Keratinocyte (primary cell): ENCODE measurements around the gene ICAM4. TPM values are rescaled to one million over a fixed set of nuclear protein-coding genes. Genes with fewer than 3 reads are reported as not detected.
"Not testable (repeated sequence)": the region's sequence is repeated elsewhere in the genome, so short reads cannot be mapped to it uniquely, and the experiment has no call there.

Experiments
- DNase-seq: peaks from one replicate; pipeline ENCODE4 v3.0.0-alpha.2; 2011; ENCODE audit warnings: low read depth, missing footprints, low spot score
- FAIRE-seq: peaks from 2 replicates; lab custom pipeline; 2011; peaks lifted over from hg19 to GRCh38; lab: Jason Lieb, UNC
- H2AFZ ChIP-seq: 2 replicates; pipeline ENCODE4 v1.6.0; 2012; ENCODE audit warnings: low read length, control low read depth, inconsistent platforms; ENCODE audit not compliant: control insufficient read depth
- H3K27ac ChIP-seq: 2 replicates; pipeline ENCODE4 v1.5.1; 2011; ENCODE audit warnings: low read length; ENCODE audit not compliant: control insufficient read depth, insufficient read depth
- H3K27me3 ChIP-seq: 3 replicates; pipeline ENCODE4 v1.6.0; 2011; ENCODE audit warnings: low read length; ENCODE audit not compliant: control insufficient read depth, insufficient read depth; ENCODE audit errors: extremely low read depth
- H3K36me3 ChIP-seq, 2 experiments: 2 replicates in 1 of 2; 3 replicates in 1 of 2; pipeline ENCODE4 v1.5.1; 2011; ENCODE audit warnings: low read length in 2 of 2, mild to moderate bottlenecking in 1 of 2; ENCODE audit not compliant: control insufficient read depth in 2 of 2, insufficient read depth in 2 of 2; ENCODE audit errors: extremely low read depth in 1 of 2
- H3K4me1 ChIP-seq: 3 replicates; pipeline ENCODE4 v1.5.1; 2011; ENCODE audit warnings: low read length; ENCODE audit not compliant: control insufficient read depth, insufficient read depth; ENCODE audit errors: extremely low read depth
- H3K4me2 ChIP-seq: 3 replicates; pipeline ENCODE4 v1.6.0; 2011; ENCODE audit warnings: low read depth, low read length; ENCODE audit not compliant: control insufficient read depth, insufficient read depth; ENCODE audit errors: extremely low read depth
- H3K4me3 ChIP-seq, 3 experiments: fragments of 200-600 bp in 1 of 3; sonication (generic) in 1 of 3; 2 replicates in 2 of 3; 3 replicates in 1 of 3; pipeline ENCODE4 v1.5.1; 2011 to 2016; ENCODE audit warnings: low read length in 3 of 3, mild to moderate bottlenecking in 3 of 3, control low read depth in 2 of 3, inconsistent platforms in 1 of 3, low read depth in 1 of 3, mixed read lengths in 1 of 3, mixed run types in 1 of 3, moderate library complexity in 1 of 3; ENCODE audit not compliant: control insufficient read depth in 2 of 3, insufficient read depth in 2 of 3; ENCODE audit errors: extremely low read depth in 1 of 3
- H3K79me2 ChIP-seq: 2 replicates; pipeline ENCODE4 v1.6.0; 2012; ENCODE audit warnings: low read length; ENCODE audit not compliant: control insufficient read depth, insufficient read depth
- H3K9ac ChIP-seq: 3 replicates; pipeline ENCODE4 v1.6.0; 2011; ENCODE audit warnings: low read length; ENCODE audit not compliant: control insufficient read depth, insufficient read depth; ENCODE audit errors: extremely low read depth
- H3K9me1 ChIP-seq: 3 replicates; pipeline ENCODE4 v1.6.0; 2011; ENCODE audit warnings: low read length; ENCODE audit not compliant: control insufficient read depth, insufficient read depth; ENCODE audit errors: extremely low read depth
- H3K9me3 ChIP-seq: 2 replicates; pipeline ENCODE4 v1.5.1; 2012; ENCODE audit warnings: low read depth, low read length; ENCODE audit not compliant: control insufficient read depth
- H4K20me1 ChIP-seq: 3 replicates; pipeline ENCODE4 v1.6.0; 2011; ENCODE audit warnings: low read length; ENCODE audit not compliant: control insufficient read depth, insufficient read depth; ENCODE audit errors: extremely low read depth
- CTCF ChIP-seq, 3 experiments: IDR thresholded peaks in 1 of 3; conservative IDR thresholded peaks in 1 of 3; optimal IDR thresholded peaks in 1 of 3; 2 replicates in 2 of 3; 3 replicates in 1 of 3; pipeline versions ENCODE3 to v1.5.1; 2011; ENCODE audit warnings: low read length in 3 of 3, mild to moderate bottlenecking in 3 of 3, moderate library complexity in 2 of 3, control low read depth in 1 of 3, inconsistent platforms in 1 of 3; ENCODE audit not compliant: insufficient read depth in 2 of 3; ENCODE audit errors: extremely low read depth in 1 of 3
- EZH2 ChIP-seq: IDR thresholded peaks from one replicate; pipeline ENCODE4 v1.6.1; 2012; ENCODE audit warnings: inconsistent platforms, mild to moderate bottlenecking, low read length, moderate library complexity
- dilution Hi-C: fragments of 300-500 bp; cut with MboI; formaldehyde crosslinking; loops from one replicate; pipeline ENCODE4 v1.7.0; 2020; ENCODE audit warnings: low sequenced_read_pairs; ENCODE audit not compliant: extremely low pct_ligation_motif_present
- polyA plus RNA-seq, 5 experiments: library from polyadenylated mRNA; depleted of rRNA in 3 of 5; stranded (reverse) in 3 of 5; stranded (forward) in 1 of 5; unstranded in 1 of 5; fragments of >200 nt; gene quantifications; 1 replicate in 1 of 5; 2 replicates in 3 of 5; 3 replicates in 1 of 5; pipeline versions ENCODE4 v1.2.1 to v1.2.3, GENCODE V29; 2011 to 2012; ENCODE audit warnings: missing spikeins in 2 of 5, low read depth in 1 of 5, low replicate concordance in 1 of 5
- small RNA-seq, 3 experiments: library from RNA; depleted of rRNA; stranded (forward); fragments of <200 nt; gene quantifications; one replicate each; pipeline ENCODE3, GENCODE V24; 2012; ENCODE audit warnings: low read depth in 3 of 3, low replicate concordance in 1 of 3; ENCODE audit not compliant: insufficient read length in 3 of 3

Gene ICAM4
- polyA plus RNA-seq, 1 donor (not counting 4 experiments of a cell fraction or from before 2014, with no cell fraction given) = 0.25 TPM

- FAIRE-seq (no peak), DNase-seq (no peak)
- Histone ChIP-seq H2AFZ (no peak overlapping the region), H3K9ac (no peak overlapping the region), H3K27ac (no peak overlapping the region), H4K20me1 (no peaks in the 10 kb centered on the region), H3K4me1 (peaks cover 19% of the 10 kb centered on the region), H3K4me2 (no peak overlapping the region), H3K4me3 (peak overlapping the region in 1 of 3 experiments; percentile 92), H3K9me1 (no peaks in the 10 kb centered on the region), H3K36me3 (peaks cover 0 to 2% of the 10 kb centered on the region in 2 experiments), H3K79me2 (peaks cover 22% of the 10 kb centered on the region), H3K27me3 (no peaks in the 10 kb centered on the region), H3K9me3 (no peaks in the 10 kb centered on the region)
- TF ChIP-seq EZH2 (no peak), CTCF (optimal IDR thresholded peaks at IDR 0.05 in 1 of 3, IDR thresholded peaks at IDR 0.05 in 1 of 3, conservative IDR thresholded peaks at IDR 0.05 in 1 of 3; ENCODE audit: extremely low read depth in 1 of 3, insufficient read depth in 2 of 3, low read length in 3 of 3) (no peak)
- dilution Hi-C loops = no loop called here
Observed at GRCh38 chr19:10335352-10335985, 48.7 kb downstream of the ICAM4 start.

GRCh38 chr19:10336725-10337124 lies 50.0 kb downstream of the ICAM4 start:
- H3K9me1 ChIP-seq, H3K36me3 ChIP-seq, DNase-seq, H3K27ac ChIP-seq, H3K9ac ChIP-seq, FAIRE-seq, dilution Hi-C loops, H3K4me3 ChIP-seq, H4K20me1 ChIP-seq, H3K9me3 ChIP-seq, H2AFZ ChIP-seq, H3K4me2 ChIP-seq, H3K27me3 ChIP-seq: not testable (repeated sequence)
- Histone ChIP-seq H3K4me1 (peaks cover 19% of the 10 kb centered on the region), H3K79me2 (peaks cover 13% of the 10 kb centered on the region)

Small RNAs within 50 kb of the gene (small RNA-seq; reads per million reads assigned to genes)
- 0 reads per million in 3 experiments for gene AC011511.1
- gene AC011511.4 = 0 reads per million in 3 experiments

Other genes with a start within 250 kb of the ICAM4 start
- gene SHFL, start 200.6 kb upstream of the ICAM4 start, polyA plus RNA-seq = 33.6 to 48.4 TPM (median 36.4 TPM) in 3 replicates
- gene ANGPTL6, start 184.3 kb upstream of the ICAM4 start, polyA plus RNA-seq = 0.05 to 0.13 TPM (median 0.09 TPM) in 3 replicates
- 32.3 to 43.5 TPM (median 36.9 TPM) in 3 replicates for gene PPAN, start 180.6 kb upstream of the ICAM4 start, polyA plus RNA-seq
- gene P2RY11, start 175.3 kb upstream of the ICAM4 start, polyA plus RNA-seq = 2.4 to 7.1 TPM (median 3.2 TPM) in 3 replicates
- 106 to 207 TPM (median 124 TPM) in 3 replicates for gene EIF3G, start 167.1 kb upstream of the ICAM4 start, polyA plus RNA-seq
- 18.1 to 52.0 TPM (median 51.7 TPM) in 3 replicates for gene DNMT1, start 92.0 kb upstream of the ICAM4 start, polyA plus RNA-seq
- 1.6 to 2.6 TPM (median 2.2 TPM) in 3 replicates for gene S1PR2, start 55.6 kb upstream of the ICAM4 start, polyA plus RNA-seq
- 29.4 to 58.1 TPM (median 43.0 TPM) in 3 replicates for gene MRPL4, start 34.7 kb upstream of the ICAM4 start, polyA plus RNA-seq
- 0.30 to 0.56 TPM (median 0.35 TPM) in 3 replicates for gene ICAM1, start 15.8 kb upstream of the ICAM4 start, polyA plus RNA-seq
- 0.20 to 0.55 TPM (median 0.43 TPM) in 3 replicates for gene ICAM5, start 3.0 kb downstream of the ICAM4 start, polyA plus RNA-seq
- 0.43 to 2.1 TPM (median 0.71 TPM) in 3 replicates for gene ZGLP1, start 22.9 kb downstream of the ICAM4 start, polyA plus RNA-seq
- 19.2 to 28.8 TPM (median 21.8 TPM) in 3 replicates for gene FDX2, start 29.1 kb downstream of the ICAM4 start, polyA plus RNA-seq
- 0.80 to 5.9 TPM (median 0.84 TPM) in 3 replicates for gene RAVER1, start 46.6 kb downstream of the ICAM4 start, polyA plus RNA-seq
- 3.4 to 5.5 TPM (median 4.7 TPM) in 3 replicates for gene ICAM3, start 52.7 kb downstream of the ICAM4 start, polyA plus RNA-seq
- gene TYK2, start 93.6 kb downstream of the ICAM4 start, polyA plus RNA-seq = 32.6 to 42.6 TPM (median 34.1 TPM) in 3 replicates
- 376 to 433 TPM (median 415 TPM) in 3 replicates for gene CDC37, start 116.6 kb downstream of the ICAM4 start, polyA plus RNA-seq
- gene PDE4A, start 133.6 kb downstream of the ICAM4 start, polyA plus RNA-seq = 0.05 to 0.24 TPM (median 0.09 TPM) in 3 replicates
- 29.6 to 46.2 TPM (median 35.8 TPM) in 3 replicates for gene KEAP1, start 216.4 kb downstream of the ICAM4 start, polyA plus RNA-seq
- 9.4 to 10.5 TPM (median 10.3 TPM) in 3 replicates for gene S1PR5, start 230.5 kb downstream of the ICAM4 start, polyA plus RNA-seq